Chondrocyte (in vitro differentiated cells): Measurements from ENCODE around the gene ABHD15. TPM values are rescaled to one million over a fixed set of nuclear protein-coding genes. Genes with fewer than 3 reads are reported as not detected.
A peak's percentile ranks its signal among the peaks of the same experiment; 100 is the strongest.

Experiments
- DNase-seq: peaks from one replicate; pipeline ENCODE4 v3.0.0; 2021; ENCODE audit warnings: mixed read lengths, low spot score
- H3K27ac Mint-ChIP-seq: one replicate; pipeline ENCODE4 v1.8.0; 2021; ENCODE audit warnings: mild to moderate bottlenecking, moderate library complexity, mixed read lengths; ENCODE audit not compliant: unreplicated experiment
- H3K27me3 Mint-ChIP-seq: 2 replicates; pipeline ENCODE4 v1.8.0; 2021; ENCODE audit warnings: low read depth, mixed read lengths
- H3K36me3 Mint-ChIP-seq: 2 replicates; pipeline ENCODE4 v1.8.0; 2021; ENCODE audit warnings: low read depth, mixed read lengths
- H3K4me1 Mint-ChIP-seq: 2 replicates; pipeline ENCODE4 v1.8.0; 2021; ENCODE audit warnings: low read depth, mild to moderate bottlenecking, mixed read lengths
- H3K4me3 Mint-ChIP-seq: one replicate; pipeline ENCODE4 v1.8.0; 2021; ENCODE audit warnings: mild to moderate bottlenecking, moderate library complexity, mixed read lengths; ENCODE audit not compliant: unreplicated experiment
- H3K9me3 Mint-ChIP-seq: 2 replicates; pipeline ENCODE4 v1.8.0; 2021; ENCODE audit warnings: low read depth, mixed read lengths
- CTCF ChIP-seq: fragments of 200-600 bp; sonication (generic); IDR thresholded peaks from 2 replicates; pipeline ENCODE4 v1.5.0; 2021; ENCODE audit warnings: antibody characterized with exemption, mild to moderate bottlenecking, moderate library complexity
- total RNA-seq: library from RNA; stranded (reverse); gene quantifications from 3 replicates; pipeline ENCODE4 v1.2.1, GENCODE V29; 2021

ABHD15 gene
- total RNA-seq, 1 donor from 2014 or later, result 11.7 TPM

DNA sequence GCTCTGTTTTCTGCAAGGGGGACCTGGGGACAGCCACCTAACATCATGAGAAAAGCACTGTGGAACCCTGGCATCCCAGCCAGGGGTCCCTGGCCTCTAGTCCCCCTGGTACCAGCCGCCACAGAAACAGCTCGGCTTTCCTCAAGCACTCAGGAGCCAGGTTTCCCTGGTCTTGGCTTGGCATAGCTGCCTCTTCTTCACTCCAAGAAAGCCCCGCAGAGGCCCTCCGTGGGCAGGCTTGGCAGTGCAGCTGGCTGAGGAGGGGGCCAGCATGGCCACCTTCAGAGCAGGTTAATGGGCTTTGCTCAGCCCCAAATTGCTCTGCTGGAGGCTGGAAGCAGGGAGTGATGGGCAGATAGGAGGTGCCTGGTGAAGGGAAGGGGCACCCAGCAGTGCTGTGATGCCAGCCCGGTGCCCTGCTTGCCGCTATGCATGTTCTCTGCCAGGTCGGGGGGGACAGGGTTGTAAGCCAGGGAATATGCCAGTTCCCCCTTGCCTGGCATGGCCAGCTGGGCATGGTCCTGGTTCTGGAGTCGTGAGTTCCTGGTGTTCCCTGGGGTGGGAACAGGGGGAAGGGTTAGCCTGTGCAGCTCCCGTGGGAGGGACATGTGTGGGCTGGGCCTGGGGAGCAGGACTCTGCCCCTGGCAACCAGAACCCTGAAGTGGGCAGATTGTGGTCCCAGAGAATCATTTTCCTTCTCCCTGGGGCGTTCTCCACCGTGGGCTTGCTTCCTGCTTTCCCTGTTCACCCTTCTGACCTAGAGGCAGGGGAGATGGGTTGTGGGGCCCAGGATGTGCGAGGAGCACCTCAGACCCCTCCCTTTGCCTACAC, 29.3 kb upstream of the ABHD15 start:
- Mint-ChIP-seq H3K27ac (no peak overlapping the region), H3K36me3 (no peaks in the 10 kb centered on the region), H3K4me3 (no peak overlapping the region), H3K9me3 (no peaks in the 10 kb centered on the region), H3K4me1 (peaks cover 45% of the 10 kb centered on the region), H3K27me3 (no peaks in the 10 kb centered on the region)
- no peak for TF ChIP-seq CTCF
- peak; percentile 70 for DNase-seq

DNA sequence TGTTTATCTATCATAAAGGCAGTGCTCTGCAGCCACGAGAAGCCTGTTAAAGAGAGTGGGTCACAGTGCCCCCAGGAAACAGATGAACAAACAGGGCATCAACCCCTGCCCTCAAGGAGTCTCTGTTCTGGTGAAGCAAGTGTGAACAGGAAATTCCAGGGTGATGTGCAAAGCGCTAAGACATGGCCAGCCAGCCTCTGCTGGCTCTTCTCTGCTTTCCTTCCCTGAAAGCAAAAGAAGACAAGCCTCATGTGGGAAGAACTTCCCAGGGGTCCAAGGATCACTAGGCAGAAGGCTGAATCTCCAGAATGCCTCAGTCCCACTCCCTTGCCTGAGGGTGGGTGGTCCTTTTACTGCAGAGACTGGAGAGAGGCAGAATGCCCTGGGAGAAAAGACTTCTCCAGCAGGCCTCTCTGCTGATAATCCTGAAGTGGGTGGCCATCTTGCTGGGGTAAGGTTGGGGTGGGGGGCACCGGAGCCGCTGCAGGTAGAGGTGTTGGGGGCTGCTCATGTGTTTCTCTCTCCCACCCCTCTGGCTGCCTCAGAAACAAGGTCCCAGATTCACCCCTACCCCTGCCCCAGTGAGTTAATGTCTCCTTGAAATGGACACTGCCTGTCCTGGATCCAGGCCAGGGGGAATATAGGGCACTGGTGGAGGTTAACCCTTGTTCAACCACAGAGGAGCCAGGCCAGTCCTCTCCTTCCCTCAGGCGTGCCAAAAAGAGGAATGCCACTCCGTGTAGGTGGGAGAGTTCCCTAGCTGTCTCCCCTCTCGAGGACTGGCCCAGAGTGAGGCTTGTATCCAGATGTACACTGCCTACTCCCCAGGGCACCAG, 28.5 kb upstream of the ABHD15 start:
- peaks cover 53% of the 10 kb centered on the region for H3K4me1 Mint-ChIP-seq
- H3K9me3 Mint-ChIP-seq, result no peaks in the 10 kb centered on the region
- no peaks in the 10 kb centered on the region for H3K36me3 Mint-ChIP-seq
- no peak for TF ChIP-seq CTCF
- no peak for DNase-seq
- no peaks in the 10 kb centered on the region for H3K27me3 Mint-ChIP-seq
- H3K27ac Mint-ChIP-seq, result no peak overlapping the region
- peak overlapping the region; percentile 71 for H3K4me3 Mint-ChIP-seq

GRCh38 chr17:29594519-29595090, 27.8 kb upstream of the ABHD15 start:
- no peaks in the 10 kb centered on the region for H3K9me3 Mint-ChIP-seq
- no peaks in the 10 kb centered on the region for H3K36me3 Mint-ChIP-seq
- H3K27me3 Mint-ChIP-seq, result no peaks in the 10 kb centered on the region
- TF ChIP-seq CTCF, result no peak
- H3K27ac Mint-ChIP-seq, result no peak overlapping the region
- H3K4me1 Mint-ChIP-seq, result peaks cover 60% of the 10 kb centered on the region
- DNase-seq, result peak; percentile 91
- peak overlapping the region; percentile 71 for H3K4me3 Mint-ChIP-seq

- H3K4me1 Mint-ChIP-seq, result peaks cover 60% of the 10 kb centered on the region
- H3K9me3 Mint-ChIP-seq, result no peaks in the 10 kb centered on the region
- H3K4me3 Mint-ChIP-seq, result peak overlapping the region; percentile 71
- peak; percentile 51 for TF ChIP-seq CTCF
- H3K27ac Mint-ChIP-seq, result no peak overlapping the region
- no peaks in the 10 kb centered on the region for H3K36me3 Mint-ChIP-seq
- no peaks in the 10 kb centered on the region for H3K27me3 Mint-ChIP-seq
- DNase-seq, result peak; percentile 81
These were observed 27.0 kb upstream of the ABHD15 start for GRCh38 chr17:29593591-29594518.
